CD4-positive, alpha-beta T cell (primary cell): ENCODE results near the gene PRTFDC1. TPM values are rescaled to one million over a fixed set of nuclear protein-coding genes. Genes with fewer than 3 reads are reported as not detected.

Source experiments
- ATAC-seq: fragments of 200-7000 bp; cut with Tn5 transposase; one replicate; pipeline ENCODE4 v1.10.0; 2022; ENCODE audit warnings: mild to moderate bottlenecking; ENCODE audit not compliant: poor library complexity
- CTCF ChIA-PET: fragments of 350-600 bp; sonication (Branson Sonifier 250); formaldehyde crosslinking; loops from one replicate; lab custom pipeline; 2021; ENCODE audit warnings: antibody characterized with exemption, inconsistent platforms; lab: Charles Lee
- POLR2A ChIA-PET: fragments of 350-600 bp; sonication (Branson Sonifier 250); formaldehyde crosslinking; loops from one replicate; lab custom pipeline; 2021; ENCODE audit warnings: antibody characterized with exemption, inconsistent platforms; lab: Charles Lee
- DNase-seq, 14 experiments: peaks; one replicate each; pipeline ENCODE4 v3.0.0-alpha.2; 2013 to 2020; ENCODE audit warnings: mixed read lengths in 2 of 14
- H3K27ac ChIP-seq, 2 donors: one replicate each; pipeline versions ENCODE4 v1.5.1 to v1.7.0; 2013; ENCODE audit warnings: low read length in 2 of 2, low read depth in 1 of 2, mild to moderate bottlenecking in 1 of 2
- H3K27me3 ChIP-seq, 2 experiments: 1 replicate in 1 of 2; 2 replicates in 1 of 2; pipeline versions ENCODE4 v1.6.1 to v1.7.0; 2013; ENCODE audit warnings: low read length in 2 of 2, control low read depth in 1 of 2, mild to moderate bottlenecking in 1 of 2, moderate library complexity in 1 of 2; ENCODE audit not compliant: insufficient read depth in 2 of 2, control insufficient read depth in 1 of 2
- H3K36me3 ChIP-seq: one replicate; pipeline ENCODE4 v1.6.1; 2013; ENCODE audit warnings: low read length, control low read depth; ENCODE audit not compliant: insufficient read depth
- H3K4me1 ChIP-seq: one replicate; pipeline ENCODE4 v1.6.1; 2013; ENCODE audit warnings: low read length, control low read depth; ENCODE audit not compliant: insufficient read depth
- H3K4me3 ChIP-seq: one replicate; pipeline ENCODE4 v1.5.1; 2013; ENCODE audit warnings: mild to moderate bottlenecking, low read length, moderate library complexity
- H3K9me3 ChIP-seq, 2 experiments: 1 replicate in 1 of 2; 2 replicates in 1 of 2; pipeline versions ENCODE4 v1.6.1 to v1.7.0; 2013; ENCODE audit warnings: low read length in 2 of 2, mild to moderate bottlenecking in 2 of 2, control low read depth in 1 of 2, moderate library complexity in 1 of 2; ENCODE audit not compliant: control insufficient read depth in 1 of 2, insufficient read depth in 1 of 2
- H3K27ac Mint-ChIP-seq: one replicate; pipeline ENCODE4 v1.8.0; 2020; ENCODE audit warnings: mixed read lengths
- H3K27me3 Mint-ChIP-seq: one replicate; pipeline ENCODE4 v1.8.0; 2021; ENCODE audit warnings: mixed read lengths
- H3K36me3 Mint-ChIP-seq: one replicate; pipeline ENCODE4 v1.8.0; 2021; ENCODE audit warnings: low read depth, mixed read lengths
- H3K4me1 Mint-ChIP-seq: one replicate; pipeline ENCODE4 v1.8.0; 2021; ENCODE audit warnings: low read depth, mixed read lengths
- H3K4me3 Mint-ChIP-seq: one replicate; pipeline ENCODE4 v1.8.0; 2020; ENCODE audit warnings: mild to moderate bottlenecking, mixed read lengths
- H3K9me3 Mint-ChIP-seq: one replicate; pipeline ENCODE4 v1.8.0; 2020; ENCODE audit warnings: mixed read lengths
- CTCF ChIP-seq: fragments of 200-600 bp; IDR thresholded peaks from one replicate; pipeline ENCODE4 v1.8.0; 2022; ENCODE audit warnings: antibody characterized with exemption, mild to moderate bottlenecking
- intact Hi-C, 2 experiments: fragments of 100-400 bp; cut with DNase I in 1 of 2; cut with micrococcal nuclease in 1 of 2; formaldehyde crosslinking; loops; one replicate each; pipeline versions ENCODE4 v1.15.1 to v1.9.0; 2023 to 2025; cut with DNase I, micrococcal nuclease
- total RNA-seq, 174 experiments: library from RNA in 2 of 174; stranded (reverse) in 2 of 174; gene quantifications; one replicate each; pipeline ENCODE4 v1.2.3 and lab custom pipeline; 2021 to 2026

The PRTFDC1 gene
- total RNA-seq, 2 experiments from 2014 or later: 0.52 to 0.67 TPM

- no peak overlapping the region for H3K4me3 Mint-ChIP-seq
- Histone ChIP-seq H3K27ac (peak overlapping the region in 1 of 2 donors; percentile 10), H3K9me3 (no peaks in the 10 kb centered on the region), H3K4me3 (no peak overlapping the region), H3K27me3 (no peaks in the 10 kb centered on the region), H3K4me1 (peaks cover 64% of the 10 kb centered on the region), H3K36me3 (no peaks in the 10 kb centered on the region)
- intact Hi-C loops: loop anchor here (5.0 to 10.0 kb wide), 3 partner anchors 127 to 161 kb away; partner anchors contain the start of gene ARHGAP21 (in 1 of the 2)
- CTCF ChIA-PET: no interaction called here
- no peak for TF ChIP-seq CTCF
- H3K36me3 Mint-ChIP-seq: no peaks in the 10 kb centered on the region
- no peaks in the 10 kb centered on the region for H3K27me3 Mint-ChIP-seq
- DNase-seq (no peak), ATAC-seq (no peak)
- POLR2A ChIA-PET: interaction anchor here (1.9 kb wide), 1 partner anchor 263 kb away, joined by 10 read pairs; no protein-coding TSS in a partner anchor
- peak overlapping the region; percentile 76 for H3K27ac Mint-ChIP-seq
- peaks cover 67% of the 10 kb centered on the region for H3K4me1 Mint-ChIP-seq
- H3K9me3 Mint-ChIP-seq: no peaks in the 10 kb centered on the region
Observed at GRCh38 chr10:24885551-24886289, 66.7 kb downstream of the PRTFDC1 start.

- Histone ChIP-seq H3K27ac (peak overlapping the region in 1 of 2 donors; percentile 6), H3K4me3 (no peak overlapping the region), H3K4me1 (peaks cover 66% of the 10 kb centered on the region), H3K36me3 (no peaks in the 10 kb centered on the region), H3K9me3 (no peaks in the 10 kb centered on the region), H3K27me3 (no peaks in the 10 kb centered on the region)
- Mint-ChIP-seq H3K27me3 (no peaks in the 10 kb centered on the region), H3K4me3 (no peak overlapping the region), H3K4me1 (peaks cover 70% of the 10 kb centered on the region), H3K36me3 (no peaks in the 10 kb centered on the region), H3K27ac (peak overlapping the region; percentile 76), H3K9me3 (no peaks in the 10 kb centered on the region)
- intact Hi-C loops: loop anchor here (5.0 to 10.0 kb wide), 6 partner anchors 68 to 262 kb away; partner anchors contain the start of genes ARHGAP21 (in 1 of the 2), ENKUR (in 1 of the 2), PRTFDC1 (in 1 of the 2) and THNSL1 (in 1 of the 2)
- ATAC-seq (no peak), DNase-seq (no peak)
- ChIA-PET CTCF (interaction anchor here (0.8 kb wide), 1 partner anchor 68 kb away, joined by 3 read pairs; the partner anchor contains the start of gene PRTFDC1), POLR2A (interaction anchor here (1.9 kb wide), 1 partner anchor 262 kb away, joined by 10 read pairs; no protein-coding TSS in a partner anchor)
- TF ChIP-seq CTCF: no peak
Observed at GRCh38 chr10:24884793-24885192, 67.6 kb downstream of the PRTFDC1 start.

GRCh38 chr10:24884316-24884715 is 68.1 kb downstream of the PRTFDC1 start:
- Mint-ChIP-seq H3K27ac (peak overlapping the region; percentile 76), H3K36me3 (no peaks in the 10 kb centered on the region), H3K27me3 (no peaks in the 10 kb centered on the region), H3K4me3 (no peak overlapping the region), H3K9me3 (no peaks in the 10 kb centered on the region), H3K4me1 (peaks cover 69% of the 10 kb centered on the region)
- no peaks in the 10 kb centered on the region for H3K27me3 ChIP-seq
- ChIA-PET POLR2A (interaction anchor here (1.9 kb wide), 1 partner anchor 262 kb away, joined by 10 read pairs; no protein-coding TSS in a partner anchor), CTCF (interaction anchor here (0.8 kb wide), 1 partner anchor 68 kb away, joined by 3 read pairs; the partner anchor contains the start of gene PRTFDC1)
- intact Hi-C loops: loop anchor here (5.0 to 10.0 kb wide), 4 partner anchors 68 to 262 kb away; partner anchors contain the start of genes ARHGAP21 (in 1 of the 2), ENKUR (in 1 of the 2), PRTFDC1 (in 1 of the 2) and THNSL1 (in 1 of the 2)
- peaks cover 66% of the 10 kb centered on the region for H3K4me1 ChIP-seq
- no peaks in the 10 kb centered on the region for H3K9me3 ChIP-seq
- H3K27ac ChIP-seq: peak overlapping the region in 1 of 2 donors; percentile 6
- ATAC-seq (no peak), DNase-seq (no peak)
- no peak for TF ChIP-seq CTCF
- H3K4me3 ChIP-seq: no peak overlapping the region
- no peaks in the 10 kb centered on the region for H3K36me3 ChIP-seq
